ENCODE results near the gene SSRP1. TPM values are rescaled to one million over a fixed set of nuclear protein-coding genes. Genes with fewer than 3 reads are reported as not detected.
"Not testable (repeated sequence)": the region's sequence is repeated elsewhere in the genome, so short reads cannot be mapped to it uniquely, and the experiment has no call there.

SSRP1 gene
- total RNA-seq, 1 donor from 2014 or later: 131 TPM

DNA sequence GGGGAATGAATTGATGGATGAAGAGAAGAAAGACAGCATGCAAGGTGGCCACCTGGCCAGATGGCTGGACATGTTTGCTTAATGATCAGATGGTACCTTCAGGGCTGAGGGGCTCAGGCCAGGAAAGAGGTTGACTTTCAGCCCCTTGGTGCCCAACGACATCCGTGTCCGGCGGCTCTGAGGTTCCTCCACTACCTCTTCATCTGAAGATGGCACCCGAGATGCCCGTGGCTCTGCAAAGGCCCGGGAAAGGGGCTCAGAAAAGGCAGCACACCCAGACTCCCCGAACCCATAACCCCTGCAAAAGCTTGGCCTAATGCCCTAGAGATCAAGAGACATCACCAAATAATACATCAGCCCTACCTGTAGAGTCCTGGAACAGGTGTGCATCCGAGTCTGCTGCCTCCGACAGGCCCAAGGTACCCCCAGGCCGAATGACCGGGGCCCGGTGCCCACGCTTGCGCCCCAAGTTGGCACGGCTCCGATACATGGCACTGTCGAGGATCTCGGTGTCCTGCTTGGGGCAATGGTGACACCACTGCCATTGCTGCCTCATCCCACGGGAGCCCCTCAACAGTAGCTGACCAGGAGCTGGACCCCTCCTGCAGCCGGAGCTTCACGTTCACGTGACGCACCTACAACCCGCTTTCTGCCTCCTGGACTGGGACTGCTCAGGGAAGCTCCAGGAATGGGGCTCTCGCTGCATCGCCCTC is 33.8 kb downstream of the SSRP1 start:
- H3K4me3 Mint-ChIP-seq (ENCODE audit: low read depth): no peak overlapping the region

DNA sequence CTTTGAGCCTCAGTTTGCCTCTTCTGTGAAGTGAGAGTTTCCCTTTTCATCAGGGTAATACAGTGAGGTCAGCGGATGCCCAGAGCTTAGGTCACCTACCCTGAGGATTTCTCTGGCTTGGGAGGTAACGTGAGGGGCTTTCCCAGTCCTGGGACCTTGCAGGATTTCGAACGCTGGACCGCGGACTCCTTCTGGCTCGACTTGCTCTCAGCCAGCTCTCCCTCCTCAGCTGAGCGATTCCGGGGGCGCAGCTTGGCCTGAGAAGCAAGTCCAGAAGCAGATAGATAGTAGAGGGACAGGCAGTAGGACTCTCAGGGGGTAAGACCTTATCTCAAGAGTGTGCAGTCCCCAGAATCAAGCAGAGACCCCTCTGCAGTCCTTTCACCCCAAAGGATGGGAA is 34.9 kb downstream of the SSRP1 start:
- DNase-seq (ENCODE audit: low spot score, unreplicated experiment): no peak
- Mint-ChIP-seq H3K4me3 (ENCODE audit: low read depth) (no peak overlapping the region), H3K36me3 (ENCODE audit: insufficient read depth) (peaks cover 45% of the 10 kb centered on the region), H3K4me1 (ENCODE audit: low read depth) (peaks cover 15% of the 10 kb centered on the region), H3K9me3 (ENCODE audit: low read depth) (no peaks in the 10 kb centered on the region), H3K27me3 (no peaks in the 10 kb centered on the region), H3K27ac (no peak overlapping the region)
- TF ChIP-seq, protein P1, sequence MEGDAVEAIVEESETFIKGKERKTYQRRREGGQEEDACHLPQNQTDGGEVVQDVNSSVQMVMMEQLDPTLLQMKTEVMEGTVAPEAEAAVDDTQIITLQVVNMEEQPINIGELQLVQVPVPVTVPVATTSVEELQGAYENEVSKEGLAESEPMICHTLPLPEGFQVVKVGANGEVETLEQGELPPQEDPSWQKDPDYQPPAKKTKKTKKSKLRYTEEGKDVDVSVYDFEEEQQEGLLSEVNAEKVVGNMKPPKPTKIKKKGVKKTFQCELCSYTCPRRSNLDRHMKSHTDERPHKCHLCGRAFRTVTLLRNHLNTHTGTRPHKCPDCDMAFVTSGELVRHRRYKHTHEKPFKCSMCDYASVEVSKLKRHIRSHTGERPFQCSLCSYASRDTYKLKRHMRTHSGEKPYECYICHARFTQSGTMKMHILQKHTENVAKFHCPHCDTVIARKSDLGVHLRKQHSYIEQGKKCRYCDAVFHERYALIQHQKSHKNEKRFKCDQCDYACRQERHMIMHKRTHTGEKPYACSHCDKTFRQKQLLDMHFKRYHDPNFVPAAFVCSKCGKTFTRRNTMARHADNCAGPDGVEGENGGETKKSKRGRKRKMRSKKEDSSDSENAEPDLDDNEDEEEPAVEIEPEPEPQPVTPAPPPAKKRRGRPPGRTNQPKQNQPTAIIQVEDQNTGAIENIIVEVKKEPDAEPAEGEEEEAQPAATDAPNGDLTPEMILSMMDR (IDR thresholded peaks at IDR 0.05; ENCODE audit: unreplicated experiment): no peak

More for the DNA sequence above, 33.8 kb downstream of the SSRP1 start:
- DNase-seq (ENCODE audit: low spot score, unreplicated experiment): no peak
- Mint-ChIP-seq H3K36me3 (ENCODE audit: insufficient read depth) (peaks cover 44% of the 10 kb centered on the region), H3K9me3 (ENCODE audit: low read depth) (no peaks in the 10 kb centered on the region), H3K4me1 (ENCODE audit: low read depth) (peaks cover 18% of the 10 kb centered on the region), H3K27ac (peak overlapping the region; percentile 45), H3K27me3 (no peaks in the 10 kb centered on the region)
- TF ChIP-seq, protein P1 (IDR thresholded peaks at IDR 0.05; ENCODE audit: unreplicated experiment): no peak

DNA sequence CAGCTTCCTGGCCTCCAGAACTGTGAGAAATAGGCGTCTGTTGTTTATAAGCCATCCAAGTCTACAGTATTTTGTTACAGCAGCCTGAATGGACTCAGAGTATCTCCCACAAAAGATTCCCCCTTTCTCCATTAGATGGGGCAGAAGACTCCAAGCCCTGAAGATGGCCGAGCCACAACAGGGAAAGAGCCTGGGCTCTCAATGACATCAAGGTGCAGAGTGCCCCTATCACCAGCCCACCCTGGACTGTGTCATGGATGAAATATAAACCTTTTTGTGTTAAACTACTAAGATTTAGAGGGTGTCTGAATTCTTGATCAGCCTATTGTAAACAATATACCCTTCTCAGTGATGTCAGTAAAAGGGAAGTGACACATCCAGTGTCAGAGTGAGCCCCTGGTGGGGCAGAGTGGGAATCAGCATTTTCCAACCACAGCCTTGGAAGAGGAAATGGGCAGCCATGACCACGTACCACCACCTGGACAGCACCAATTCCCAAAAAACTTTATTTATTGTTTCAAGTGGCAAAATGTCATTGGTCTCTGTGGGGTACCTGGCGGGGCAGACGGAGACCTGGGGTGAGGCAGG is 36.4 kb downstream of the SSRP1 start:
- TF ChIP-seq, protein P1 (IDR thresholded peaks at IDR 0.05; ENCODE audit: unreplicated experiment): no peak
- H3K27ac Mint-ChIP-seq: no peak overlapping the region
- peaks cover 13% of the 10 kb centered on the region for H3K4me1 Mint-ChIP-seq (ENCODE audit: low read depth)
- no peak for DNase-seq (ENCODE audit: low spot score, unreplicated experiment)
- H3K27me3 Mint-ChIP-seq: no peaks in the 10 kb centered on the region
- no peaks in the 10 kb centered on the region for H3K9me3 Mint-ChIP-seq (ENCODE audit: low read depth)
- peaks cover 46% of the 10 kb centered on the region for H3K36me3 Mint-ChIP-seq (ENCODE audit: insufficient read depth)
- H3K4me3 Mint-ChIP-seq (ENCODE audit: low read depth): no peak overlapping the region

DNA sequence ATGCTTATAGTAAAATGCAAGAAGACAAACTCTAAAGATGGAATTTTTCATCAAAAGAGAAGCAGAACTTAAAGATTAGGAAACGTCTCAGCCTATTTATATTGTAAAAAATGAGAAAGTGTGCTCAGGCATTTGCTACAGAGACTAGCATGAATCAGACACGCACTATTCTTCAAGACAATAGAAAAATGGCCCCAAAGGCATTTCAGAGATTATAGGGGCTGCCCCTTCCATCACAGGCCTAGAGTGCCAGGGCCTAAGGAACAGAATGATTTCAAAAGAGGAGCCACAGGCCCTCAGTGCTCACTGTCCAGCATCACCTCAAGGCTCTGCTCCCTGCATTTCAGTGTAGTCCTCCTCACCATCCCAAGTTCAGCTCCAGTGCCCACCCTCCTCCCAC is 38.5 kb downstream of the SSRP1 start:
- TF ChIP-seq, protein P1 (IDR thresholded peaks at IDR 0.05; ENCODE audit: unreplicated experiment): no peak
- Mint-ChIP-seq H3K27ac (no peak overlapping the region), H3K27me3 (no peaks in the 10 kb centered on the region), H3K9me3 (ENCODE audit: low read depth) (no peaks in the 10 kb centered on the region), H3K4me1 (ENCODE audit: low read depth) (peaks cover 4% of the 10 kb centered on the region), H3K36me3 (ENCODE audit: insufficient read depth) (peaks cover 40% of the 10 kb centered on the region), H3K4me3 (ENCODE audit: low read depth) (no peak overlapping the region)
- DNase-seq (ENCODE audit: low spot score, unreplicated experiment): no peak

DNA sequence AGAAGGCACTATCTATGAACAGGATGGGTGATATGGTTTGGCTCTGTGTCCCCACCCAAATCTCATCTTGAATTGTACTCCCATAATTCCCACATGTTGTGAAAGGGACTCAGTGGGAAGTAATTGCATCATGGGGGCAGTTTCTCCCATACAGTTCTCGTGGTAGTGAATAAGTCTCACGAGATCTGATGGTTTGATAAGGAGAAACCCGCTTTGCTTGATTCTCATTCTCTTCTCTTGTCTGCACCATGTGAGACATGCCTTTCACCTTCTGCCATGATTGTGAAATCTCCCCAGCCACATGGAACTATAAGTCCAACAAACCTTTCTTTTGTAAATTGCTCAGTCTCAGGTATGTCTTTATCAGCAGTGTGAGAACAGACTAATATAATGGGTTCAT is 39.5 kb downstream of the SSRP1 start:
- H3K27me3 Mint-ChIP-seq; H3K4me3 Mint-ChIP-seq (ENCODE audit: low read depth); H3K9me3 Mint-ChIP-seq (ENCODE audit: low read depth); H3K4me1 Mint-ChIP-seq (ENCODE audit: low read depth); DNase-seq (ENCODE audit: low spot score, unreplicated experiment); H3K27ac Mint-ChIP-seq: not testable (repeated sequence)
- peaks cover 29% of the 10 kb centered on the region for H3K36me3 Mint-ChIP-seq (ENCODE audit: insufficient read depth)
